ENCODE measurements around the gene NAV2. TPM values are rescaled to one million over a fixed set of nuclear protein-coding genes. Genes with fewer than 3 reads are reported as not detected.

NAV2 gene
- total and polyA plus RNA-seq, 4 experiments from 2014 or later, result 1.1 to 6.2 (median 4.2) TPM; not detected in 1

DNA sequence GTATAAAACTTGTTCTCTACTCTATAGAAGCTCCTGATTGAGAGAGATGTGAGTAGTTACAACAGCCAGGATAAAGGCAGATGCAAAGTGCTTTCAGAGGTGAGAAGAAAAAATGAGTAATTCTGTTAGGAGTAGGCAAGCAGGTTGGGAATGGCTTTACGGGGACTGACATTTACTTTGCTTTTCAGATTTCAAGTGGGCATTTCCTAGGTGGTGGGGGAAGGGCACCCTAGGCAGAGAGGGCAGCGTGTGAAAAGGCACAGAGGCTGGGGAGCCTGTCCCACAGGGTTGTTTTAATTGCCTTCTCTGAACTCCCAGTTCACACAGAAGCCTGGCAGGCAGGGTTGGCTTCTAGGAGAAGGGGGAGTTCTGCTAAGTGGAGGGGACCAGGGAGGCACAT lies 106.5 kb downstream of the NAV2 start:
- no peaks in the 10 kb centered on the region for H3K36me3 ChIP-seq (ENCODE audit: insufficient read depth, low read length)
- CTCF ChIA-PET (ENCODE audit: partially characterized antibody), result interaction anchor here (2.4 kb wide), 1 partner anchor 10 kb away, joined by 5 read pairs; no protein-coding TSS in a partner anchor
- intact Hi-C loops (cut with micrococcal nuclease), result no loop called here
- Mint-ChIP-seq H3K4me1 (no peaks in the 10 kb centered on the region), H3K4me3 (no peak overlapping the region), H3K27ac (peak overlapping the region in 1 of 7 donors; percentile 37), H3K27me3 (peaks cover 3 to 4% of the 10 kb centered on the region in 2 donors), H3K9me3 (no peaks in the 10 kb centered on the region), H3K36me3 (no peaks in the 10 kb centered on the region)
- no peaks in the 10 kb centered on the region for H3K27me3 ChIP-seq (ENCODE audit: insufficient read depth, low read length)
- DNase-seq, result no peak
- POLR2A ChIA-PET (ENCODE audit: partially characterized antibody), result no interaction called here
- H3K4me1 ChIP-seq (ENCODE audit: insufficient read depth, low read length), result no peaks in the 10 kb centered on the region
- H3K27ac ChIP-seq (ENCODE audit: low read depth, low read length), result no peak overlapping the region
- H3K4me3 ChIP-seq (ENCODE audit: low read length in 2 of 2), result no peak overlapping the region
- H3K9me3 ChIP-seq (ENCODE audit: control insufficient read depth in 1 of 2, low read length in 2 of 2), result no peaks in the 10 kb centered on the region

- Mint-ChIP-seq H3K27ac (no peak overlapping the region), H3K4me1 (no peaks in the 10 kb centered on the region), H3K4me3 (no peak overlapping the region), H3K9me3 (no peaks in the 10 kb centered on the region), H3K27me3 (peaks cover 3 to 4% of the 10 kb centered on the region in 2 donors), H3K36me3 (no peaks in the 10 kb centered on the region)
- DNase-seq, result no peak
- Histone ChIP-seq H3K27me3 (ENCODE audit: insufficient read depth, low read length) (no peaks in the 10 kb centered on the region), H3K4me1 (ENCODE audit: insufficient read depth, low read length) (no peaks in the 10 kb centered on the region), H3K9me3 (ENCODE audit: control insufficient read depth in 1 of 2, low read length in 2 of 2) (no peaks in the 10 kb centered on the region), H3K36me3 (ENCODE audit: insufficient read depth, low read length) (no peaks in the 10 kb centered on the region), H3K27ac (ENCODE audit: low read depth, low read length) (no peak overlapping the region), H3K4me3 (ENCODE audit: low read length in 2 of 2) (no peak overlapping the region)
- intact Hi-C loops (cut with micrococcal nuclease), result no loop called here
- CTCF ChIA-PET (ENCODE audit: partially characterized antibody), result interaction anchor here (2.4 kb wide), 1 partner anchor 9 kb away, joined by 5 read pairs; no protein-coding TSS in a partner anchor
- POLR2A ChIA-PET (ENCODE audit: partially characterized antibody), result no interaction called here
Measured at GRCh38 chr11:19820100-19820499, 107.5 kb downstream of the NAV2 start.

DNA sequence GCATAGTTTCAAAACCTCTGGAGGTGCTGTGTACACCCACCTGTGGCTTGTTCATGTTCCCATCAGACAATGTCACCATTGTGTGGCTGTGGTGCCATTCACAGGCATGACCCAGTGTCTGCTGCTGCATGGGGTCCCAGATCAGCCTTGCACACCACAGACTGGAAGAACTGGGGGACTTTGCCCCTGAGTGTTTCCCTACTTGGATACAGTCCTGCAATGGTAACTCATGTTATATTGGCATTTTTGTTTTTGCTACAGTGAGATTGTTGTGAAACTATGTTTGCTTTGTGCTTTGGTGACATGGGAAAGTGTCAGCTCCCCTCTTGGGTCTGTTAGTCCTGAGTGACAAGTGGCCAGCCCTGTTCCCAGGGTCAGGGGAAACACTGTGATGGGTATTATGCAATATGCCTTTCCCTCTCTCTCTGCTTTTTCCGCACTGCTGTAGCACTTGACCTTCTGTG lies 108.8 kb downstream of the NAV2 start:
- H3K4me3 Mint-ChIP-seq, result no peak overlapping the region
- Histone ChIP-seq H3K9me3 (ENCODE audit: control insufficient read depth in 1 of 2, low read length in 2 of 2) (no peaks in the 10 kb centered on the region), H3K4me1 (ENCODE audit: insufficient read depth, low read length) (no peaks in the 10 kb centered on the region), H3K4me3 (ENCODE audit: low read length in 2 of 2) (no peak overlapping the region), H3K27me3 (ENCODE audit: insufficient read depth, low read length) (no peaks in the 10 kb centered on the region), H3K27ac (ENCODE audit: low read depth, low read length) (no peak overlapping the region), H3K36me3 (ENCODE audit: insufficient read depth, low read length) (no peaks in the 10 kb centered on the region)
- intact Hi-C loops (cut with micrococcal nuclease), result no loop called here
- POLR2A ChIA-PET (ENCODE audit: partially characterized antibody), result no interaction called here
- no peaks in the 10 kb centered on the region for H3K4me1 Mint-ChIP-seq
- H3K36me3 Mint-ChIP-seq, result no peaks in the 10 kb centered on the region
- DNase-seq, result no peak
- no peaks in the 10 kb centered on the region for H3K9me3 Mint-ChIP-seq
- H3K27ac Mint-ChIP-seq, result peak overlapping the region in 1 of 7 donors; percentile 68
- CTCF ChIA-PET (ENCODE audit: partially characterized antibody), result no interaction called here
- H3K27me3 Mint-ChIP-seq, result peaks cover 3 to 4% of the 10 kb centered on the region in 2 donors

GRCh38 chr11:19821993-19822392 lies 109.4 kb downstream of the NAV2 start:
- peak overlapping the region in 1 of 7 donors; percentile 68 for H3K27ac Mint-ChIP-seq
- H3K36me3 ChIP-seq (ENCODE audit: insufficient read depth, low read length), result no peaks in the 10 kb centered on the region
- no peaks in the 10 kb centered on the region for H3K27me3 ChIP-seq (ENCODE audit: insufficient read depth, low read length)
- H3K4me3 Mint-ChIP-seq, result no peak overlapping the region
- H3K27me3 Mint-ChIP-seq, result peaks cover 3 to 4% of the 10 kb centered on the region in 2 donors
- CTCF ChIA-PET (ENCODE audit: partially characterized antibody), result no interaction called here
- no peaks in the 10 kb centered on the region for H3K36me3 Mint-ChIP-seq
- intact Hi-C loops (cut with micrococcal nuclease), result no loop called here
- no peaks in the 10 kb centered on the region for H3K4me1 ChIP-seq (ENCODE audit: insufficient read depth, low read length)
- H3K9me3 Mint-ChIP-seq, result no peaks in the 10 kb centered on the region
- no peak overlapping the region for H3K27ac ChIP-seq (ENCODE audit: low read depth, low read length)
- POLR2A ChIA-PET (ENCODE audit: partially characterized antibody), result no interaction called here
- H3K9me3 ChIP-seq (ENCODE audit: control insufficient read depth in 1 of 2, low read length in 2 of 2), result no peaks in the 10 kb centered on the region
- no peak overlapping the region for H3K4me3 ChIP-seq (ENCODE audit: low read length in 2 of 2)
- no peak for DNase-seq
- no peaks in the 10 kb centered on the region for H3K4me1 Mint-ChIP-seq

DNA sequence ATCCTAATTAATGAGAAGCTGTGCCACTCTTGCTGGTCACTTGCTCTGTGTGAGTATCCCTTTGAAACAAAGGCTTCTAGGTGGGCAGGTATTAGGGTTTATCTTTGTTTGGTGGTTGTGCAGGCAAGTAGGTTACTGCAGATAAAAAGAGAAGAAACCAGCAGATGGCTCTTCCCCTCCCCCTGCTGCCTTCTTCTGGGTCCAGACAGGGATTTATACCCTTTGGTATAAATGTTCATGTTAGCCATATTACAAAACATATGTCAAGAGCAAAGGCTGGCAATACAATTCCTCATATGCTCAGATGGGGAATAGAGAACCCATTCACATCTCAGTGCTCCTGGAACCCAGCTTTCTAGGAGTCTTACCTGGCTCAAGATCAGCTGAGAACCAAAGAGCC lies 109.9 kb downstream of the NAV2 start:
- intact Hi-C loops (cut with micrococcal nuclease), result no loop called here
- Histone ChIP-seq H3K4me3 (ENCODE audit: low read length in 2 of 2) (no peak overlapping the region), H3K4me1 (ENCODE audit: insufficient read depth, low read length) (no peaks in the 10 kb centered on the region), H3K36me3 (ENCODE audit: insufficient read depth, low read length) (no peaks in the 10 kb centered on the region), H3K27me3 (ENCODE audit: insufficient read depth, low read length) (no peaks in the 10 kb centered on the region), H3K9me3 (ENCODE audit: control insufficient read depth in 1 of 2, low read length in 2 of 2) (no peaks in the 10 kb centered on the region), H3K27ac (ENCODE audit: low read depth, low read length) (no peak overlapping the region)
- Mint-ChIP-seq H3K36me3 (no peaks in the 10 kb centered on the region), H3K27me3 (peaks cover 3 to 4% of the 10 kb centered on the region in 2 donors), H3K4me3 (no peak overlapping the region), H3K4me1 (no peaks in the 10 kb centered on the region), H3K27ac (no peak overlapping the region), H3K9me3 (no peaks in the 10 kb centered on the region)
- DNase-seq, result no peak
- ChIA-PET POLR2A (ENCODE audit: partially characterized antibody) (no interaction called here), CTCF (ENCODE audit: partially characterized antibody) (no interaction called here)

- Mint-ChIP-seq H3K9me3 (no peaks in the 10 kb centered on the region), H3K27ac (no peak overlapping the region), H3K36me3 (no peaks in the 10 kb centered on the region), H3K4me1 (no peaks in the 10 kb centered on the region), H3K4me3 (no peak overlapping the region), H3K27me3 (no peaks in the 10 kb centered on the region)
- Histone ChIP-seq H3K27ac (ENCODE audit: low read depth, low read length) (no peak overlapping the region), H3K27me3 (ENCODE audit: insufficient read depth, low read length) (no peaks in the 10 kb centered on the region), H3K9me3 (ENCODE audit: control insufficient read depth in 1 of 2, low read length in 2 of 2) (no peaks in the 10 kb centered on the region), H3K36me3 (ENCODE audit: insufficient read depth, low read length) (no peaks in the 10 kb centered on the region), H3K4me1 (ENCODE audit: insufficient read depth, low read length) (no peaks in the 10 kb centered on the region), H3K4me3 (ENCODE audit: low read length in 2 of 2) (no peak overlapping the region)
- DNase-seq, result no peak
- ChIA-PET POLR2A (ENCODE audit: partially characterized antibody) (no interaction called here), CTCF (ENCODE audit: partially characterized antibody) (interaction anchor here (0.6 kb wide), 1 partner anchor 670 kb away, joined by 3 read pairs; no protein-coding TSS in a partner anchor)
- intact Hi-C loops (cut with micrococcal nuclease), result no loop called here
Measured at GRCh38 chr11:19826606-19827005, 114.0 kb downstream of the NAV2 start.

- Histone ChIP-seq H3K4me1 (ENCODE audit: insufficient read depth, low read length) (no peaks in the 10 kb centered on the region), H3K27ac (ENCODE audit: low read depth, low read length) (no peak overlapping the region), H3K27me3 (ENCODE audit: insufficient read depth, low read length) (no peaks in the 10 kb centered on the region), H3K9me3 (ENCODE audit: control insufficient read depth in 1 of 2, low read length in 2 of 2) (no peaks in the 10 kb centered on the region), H3K36me3 (ENCODE audit: insufficient read depth, low read length) (no peaks in the 10 kb centered on the region), H3K4me3 (ENCODE audit: low read length in 2 of 2) (no peak overlapping the region)
- no peak overlapping the region for H3K27ac Mint-ChIP-seq
- ChIA-PET POLR2A (ENCODE audit: partially characterized antibody) (no interaction called here), CTCF (ENCODE audit: partially characterized antibody) (no interaction called here)
- H3K36me3 Mint-ChIP-seq, result peaks cover 0 to 3% of the 10 kb centered on the region in 2 donors
- H3K27me3 Mint-ChIP-seq, result no peaks in the 10 kb centered on the region
- no peaks in the 10 kb centered on the region for H3K4me1 Mint-ChIP-seq
- H3K4me3 Mint-ChIP-seq, result peak overlapping the region in 3 of 8 donors; percentile 26 to 60 (median 45)
- DNase-seq, result no peak
- intact Hi-C loops (cut with micrococcal nuclease), result no loop called here
- no peaks in the 10 kb centered on the region for H3K9me3 Mint-ChIP-seq
Measured at GRCh38 chr11:19827399-19828135, 114.9 kb downstream of the NAV2 start.

Data from CD4-positive, alpha-beta memory T cell (primary cell).